Lower leg skin (tissue), 4 donors: ENCODE measurements around the gene SCT. TPM values are rescaled to one million over a fixed set of nuclear protein-coding genes. Genes with fewer than 3 reads are reported as not detected.
"Not testable (repeated sequence)": the region's sequence is repeated elsewhere in the genome, so short reads cannot be mapped to it uniquely, and the experiment has no call there.

Experiments
- DNase-seq, 2 donors: peaks; one replicate each; pipeline ENCODE4 v3.0.0-alpha.2; 2019; ENCODE audit warnings: low spot score in 2 of 2
- H3K4me3 ChIP-seq: fragments of 200-600 bp; sonication (generic); 2 replicates; pipeline ENCODE4 v1.5.1; 2017; ENCODE audit warnings: mild to moderate bottlenecking, low read depth; ENCODE audit not compliant: poor library complexity, severe bottlenecking
- POLR2A ChIP-seq, 2 donors: fragments of 450-650 bp; IDR thresholded peaks; one replicate each; pipeline ENCODE4 v1.6.1; 2016 to 2017; ENCODE audit warnings: antibody characterized with exemption in 2 of 2, mild to moderate bottlenecking in 1 of 2, moderate library complexity in 1 of 2
- WGBS, 2 donors: methylation state at CpG; one replicate each; pipeline ENCODE4 v1.1.5; 2018; 5-methylcytosine and 5-hydroxymethylcytosine counted together
- intact Hi-C: fragments of 100-400 bp; cut with DNase I; formaldehyde crosslinking; loops from one replicate; pipeline ENCODE4 v1.15.0; 2023; ENCODE audit warnings: low total_unique reads
- total RNA-seq, 4 donors: library from RNA; depleted of rRNA; stranded (reverse); fragments of >200 nt; gene quantifications; one replicate each; pipeline ENCODE4 v1.1.0, GENCODE V29; 2016
- TF ChIP-seq, protein P1 (sequence below), 3 donors: fragments of 450-650 bp; IDR thresholded peaks; one replicate each; pipeline ENCODE4 v1.5.1; 2016; ENCODE audit warnings: antibody characterized with exemption in 3 of 3, mild to moderate bottlenecking in 3 of 3, moderate library complexity in 2 of 3

The SCT gene
- total RNA-seq, 4 donors from 2014 or later, result not detected

DNA sequence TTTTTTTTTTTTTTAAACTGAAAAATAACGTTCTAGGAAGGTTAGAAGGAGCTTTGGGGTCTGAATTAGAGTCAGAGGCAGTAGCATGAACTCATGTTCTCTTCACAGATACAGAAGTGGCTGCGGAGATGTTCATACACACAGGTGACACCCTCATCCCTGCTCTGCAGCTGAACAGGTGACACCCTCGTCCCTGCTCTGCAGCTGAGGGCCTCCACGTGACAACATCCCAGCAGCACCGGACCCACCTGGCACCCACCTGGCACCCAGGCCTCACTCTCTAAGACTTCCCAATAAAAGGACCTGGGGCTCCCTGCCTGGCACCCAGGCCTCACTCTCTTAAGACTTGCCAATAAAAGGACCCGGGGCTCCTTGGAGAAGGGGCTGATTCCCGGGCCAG lies 29.9 kb upstream of the SCT start:
- WGBS, 2 donors, result 87 to 97% methylated on average over 7 of the region's 7 CpGs
- no peak overlapping the region for H3K4me3 ChIP-seq
- DNase-seq, result no peak
- intact Hi-C loops, result loop anchor here (10.0 kb wide), 1 partner anchor 68 kb away; no protein-coding TSS in a partner anchor
- TF ChIP-seq, protein P1, sequence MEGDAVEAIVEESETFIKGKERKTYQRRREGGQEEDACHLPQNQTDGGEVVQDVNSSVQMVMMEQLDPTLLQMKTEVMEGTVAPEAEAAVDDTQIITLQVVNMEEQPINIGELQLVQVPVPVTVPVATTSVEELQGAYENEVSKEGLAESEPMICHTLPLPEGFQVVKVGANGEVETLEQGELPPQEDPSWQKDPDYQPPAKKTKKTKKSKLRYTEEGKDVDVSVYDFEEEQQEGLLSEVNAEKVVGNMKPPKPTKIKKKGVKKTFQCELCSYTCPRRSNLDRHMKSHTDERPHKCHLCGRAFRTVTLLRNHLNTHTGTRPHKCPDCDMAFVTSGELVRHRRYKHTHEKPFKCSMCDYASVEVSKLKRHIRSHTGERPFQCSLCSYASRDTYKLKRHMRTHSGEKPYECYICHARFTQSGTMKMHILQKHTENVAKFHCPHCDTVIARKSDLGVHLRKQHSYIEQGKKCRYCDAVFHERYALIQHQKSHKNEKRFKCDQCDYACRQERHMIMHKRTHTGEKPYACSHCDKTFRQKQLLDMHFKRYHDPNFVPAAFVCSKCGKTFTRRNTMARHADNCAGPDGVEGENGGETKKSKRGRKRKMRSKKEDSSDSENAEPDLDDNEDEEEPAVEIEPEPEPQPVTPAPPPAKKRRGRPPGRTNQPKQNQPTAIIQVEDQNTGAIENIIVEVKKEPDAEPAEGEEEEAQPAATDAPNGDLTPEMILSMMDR (IDR thresholded peaks at IDR 0.05), result no peak
- TF ChIP-seq POLR2A (IDR thresholded peaks at IDR 0.05), result no peak

DNA sequence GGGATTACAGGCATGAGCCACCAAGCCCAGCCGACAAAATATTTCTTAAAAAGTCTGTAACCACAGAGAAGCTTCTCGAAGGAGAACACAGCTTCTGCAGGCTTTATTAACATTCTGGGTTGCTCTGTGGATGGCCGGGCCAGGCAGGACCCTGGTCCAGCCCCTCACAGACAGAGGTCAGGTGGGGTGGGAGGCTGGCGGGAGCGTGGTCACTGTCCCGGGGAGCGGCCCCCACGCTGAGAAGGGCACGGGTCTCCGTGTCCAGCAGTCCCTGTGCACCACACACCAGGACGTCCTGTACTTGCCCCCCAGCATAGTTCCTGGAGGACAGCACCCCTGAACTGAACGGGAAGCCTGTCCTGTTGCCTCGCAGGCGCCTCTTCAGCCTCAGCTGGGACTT lies 29.4 kb upstream of the SCT start:
- no peak for TF ChIP-seq POLR2A (IDR thresholded peaks at IDR 0.05)
- TF ChIP-seq, protein P1 (IDR thresholded peaks at IDR 0.05), result no peak
- 90 to 92% methylated on average over 14 of the region's 14 CpGs for WGBS, 2 donors
- intact Hi-C loops, result loop anchor here (10.0 kb wide), 1 partner anchor 68 kb away; no protein-coding TSS in a partner anchor
- DNase-seq, result no peak
- H3K4me3 ChIP-seq, result no peak overlapping the region

DNA sequence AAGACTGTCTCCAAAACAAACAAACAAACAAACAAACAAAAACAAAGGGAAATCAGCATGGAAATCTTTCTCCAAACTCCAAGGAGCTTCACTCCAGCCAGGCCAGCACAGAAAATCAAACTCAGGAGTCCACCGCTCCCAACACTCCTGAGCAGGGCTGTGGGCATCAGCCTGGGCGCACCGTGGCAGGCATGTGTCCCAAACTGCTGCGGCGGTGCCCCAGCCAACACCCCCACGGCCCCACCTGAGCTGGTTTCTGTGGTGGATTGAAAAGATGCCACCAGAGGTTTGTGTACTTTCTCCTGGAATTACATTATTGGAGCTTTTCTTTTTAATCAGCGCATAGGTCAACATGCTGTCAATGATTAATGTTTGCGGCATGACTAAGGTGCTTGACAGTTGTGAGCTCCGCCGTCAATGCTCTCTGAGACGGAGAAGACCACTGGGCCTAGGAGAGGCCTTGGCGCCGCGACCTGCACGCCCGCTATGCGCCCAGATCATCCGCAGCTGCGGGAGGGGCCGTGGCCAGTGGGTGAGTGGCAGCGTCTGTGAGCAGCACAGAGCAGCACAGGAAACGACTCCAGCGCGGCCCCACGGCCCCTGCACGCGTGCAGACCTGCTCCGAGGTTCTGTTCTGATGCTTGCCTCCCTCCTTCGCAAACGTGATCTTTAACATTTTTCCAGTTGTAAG lies 28.2 kb upstream of the SCT start:
- DNase-seq, result no peak
- intact Hi-C loops, result loop anchor here (10.0 kb wide), 1 partner anchor 70 kb away; no protein-coding TSS in a partner anchor
- 93% methylated on average over 30 of the region's 30 CpGs for WGBS, 2 donors
- H3K4me3 ChIP-seq, result no peak overlapping the region
- TF ChIP-seq POLR2A (IDR thresholded peaks at IDR 0.05), result no peak
- TF ChIP-seq, protein P1 (IDR thresholded peaks at IDR 0.05), result no peak

DNA sequence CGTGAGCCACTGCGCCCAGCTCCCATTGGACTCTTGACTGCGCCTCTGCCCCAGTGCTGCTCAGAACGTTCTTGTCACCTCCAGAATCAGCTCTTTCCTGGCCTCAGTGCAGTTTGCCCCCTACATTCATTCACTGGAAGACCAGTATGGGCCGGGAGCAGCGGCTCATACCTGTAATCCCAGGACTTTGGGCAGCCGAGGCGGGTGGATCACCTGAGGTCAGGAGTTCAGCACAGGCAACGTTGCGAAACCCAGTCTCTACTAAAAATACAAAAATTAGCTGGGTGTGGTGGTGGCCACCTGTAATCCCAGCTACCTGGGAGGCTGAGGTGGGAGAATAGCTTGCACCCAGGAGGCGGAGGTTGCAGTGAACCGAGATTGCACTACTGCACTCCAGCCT lies 27.5 kb upstream of the SCT start:
- not testable (repeated sequence) for DNase-seq, H3K4me3 ChIP-seq
- intact Hi-C loops, result loop anchor here (10.0 kb wide), 1 partner anchor 70 kb away; no protein-coding TSS in a partner anchor
- 94 to 98% methylated on average over 12 of the region's 12 CpGs for WGBS, 2 donors

DNA sequence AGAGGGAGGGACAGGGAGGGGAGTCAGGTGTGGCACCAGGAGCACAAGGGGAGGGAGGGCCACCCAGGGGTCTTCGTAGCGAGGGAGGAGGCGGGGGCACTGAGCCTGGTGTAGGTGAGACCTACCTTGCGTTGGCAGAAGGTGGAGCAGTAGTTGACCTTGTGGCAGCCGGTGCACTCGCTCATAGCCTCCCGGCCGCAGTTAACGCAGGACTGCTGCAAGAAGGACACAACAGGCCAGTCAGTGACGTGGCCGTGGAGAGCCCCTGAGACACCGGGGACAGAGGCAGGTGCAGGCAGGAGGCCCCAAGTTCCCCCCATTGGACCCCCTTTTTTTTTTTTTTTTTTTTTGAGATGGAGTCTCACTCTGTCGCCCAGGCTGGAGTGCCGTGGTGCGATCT lies 26.9 kb upstream of the SCT start:
- intact Hi-C loops, result loop anchor here (10.0 kb wide), 1 partner anchor 71 kb away; no protein-coding TSS in a partner anchor
- no peak overlapping the region for H3K4me3 ChIP-seq
- WGBS, 2 donors, result 91 to 96% methylated on average over 15 of the region's 15 CpGs
- DNase-seq, result no peak
- no peak for TF ChIP-seq POLR2A (IDR thresholded peaks at IDR 0.05)
- TF ChIP-seq, protein P1 (IDR thresholded peaks at IDR 0.05), result no peak

DNA sequence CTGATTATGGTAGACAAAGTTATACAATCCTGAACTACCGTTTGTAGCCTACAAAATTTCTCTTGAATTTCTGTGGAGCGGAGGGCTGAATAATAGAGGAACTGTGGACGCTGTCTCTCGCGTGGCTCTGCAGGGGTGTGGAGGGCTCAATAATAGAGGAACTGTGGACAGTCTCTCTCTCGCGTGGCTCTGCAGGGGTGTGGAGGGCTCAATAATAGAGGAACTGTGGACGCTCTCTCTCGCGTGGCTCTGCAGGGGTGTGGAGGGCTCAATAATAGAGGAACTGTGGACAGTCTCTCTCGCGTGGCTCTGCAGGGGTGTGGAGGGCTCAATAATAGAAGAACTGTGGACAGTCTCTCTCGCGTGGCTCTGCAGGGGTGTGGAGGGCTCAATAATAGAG lies 26.2 kb upstream of the SCT start:
- not testable (repeated sequence) for H3K4me3 ChIP-seq, DNase-seq
- WGBS, 2 donors, result 86 to 92% methylated on average over 14 of the region's 14 CpGs
- intact Hi-C loops, result loop anchor here (10.0 kb wide), 1 partner anchor 72 kb away; no protein-coding TSS in a partner anchor

DNA sequence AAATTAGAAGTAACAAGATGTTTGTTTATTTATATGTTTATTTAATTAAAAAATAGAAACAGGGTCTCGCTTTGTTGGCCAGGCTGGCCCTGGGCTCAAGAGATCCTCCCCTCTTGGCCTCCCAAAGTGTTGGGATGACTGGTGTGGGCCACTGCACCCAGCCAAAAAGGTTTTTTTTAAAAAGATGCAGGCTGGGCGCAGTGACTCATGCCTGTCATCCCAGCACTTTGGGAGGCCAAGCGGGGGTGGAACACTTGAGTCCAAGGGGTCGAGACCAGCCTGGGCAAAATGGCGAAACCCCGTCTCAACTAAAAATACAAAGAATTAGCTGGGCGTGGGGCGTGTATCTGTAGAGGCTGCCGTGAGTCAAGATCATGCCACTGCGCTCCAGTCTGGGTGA lies 23.5 kb upstream of the SCT start:
- H3K4me3 ChIP-seq, result no peak overlapping the region
- WGBS, 2 donors, result 93 to 97% methylated on average over 10 of the region's 10 CpGs
- TF ChIP-seq, protein P1 (IDR thresholded peaks at IDR 0.05), result no peak
- no peak for TF ChIP-seq POLR2A (IDR thresholded peaks at IDR 0.05)
- intact Hi-C loops, result loop anchor here (10.0 kb wide), 1 partner anchor 74 kb away; no protein-coding TSS in a partner anchor
- DNase-seq, result no peak

DNA sequence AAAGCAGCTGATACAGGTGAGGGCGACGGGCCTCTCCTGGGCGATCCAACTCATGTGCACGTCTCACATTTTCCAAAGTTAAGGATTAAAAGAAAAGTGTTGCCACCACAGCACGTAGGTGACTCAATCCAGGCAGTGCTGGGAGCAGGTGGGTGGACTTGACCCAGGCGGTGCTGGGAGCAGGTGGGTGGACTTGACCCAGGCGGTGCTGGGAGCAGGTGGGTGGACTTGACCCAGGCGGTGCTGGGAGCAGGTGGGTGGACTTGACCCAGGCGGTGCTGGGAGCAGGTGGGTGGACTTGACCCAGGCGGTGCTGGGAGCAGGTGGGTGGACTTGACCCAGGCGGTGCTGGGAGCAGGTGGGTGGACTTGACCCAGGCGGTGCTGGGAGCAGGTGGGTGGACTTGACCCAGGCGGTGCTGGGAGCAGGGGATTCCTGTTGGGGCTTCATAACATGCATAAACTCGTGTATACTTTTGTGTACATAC lies 20.7 kb upstream of the SCT start:
- intact Hi-C loops, DNase-seq, H3K4me3 ChIP-seq: not testable (repeated sequence)
- WGBS, 2 donors, result 82 to 92% methylated on average over 9 to 12 of the region's 14 CpGs
